Measurements from ENCODE around the gene MCF2. TPM values are rescaled to one million over a fixed set of nuclear protein-coding genes. Genes with fewer than 3 reads are reported as not detected.

Gene MCF2
- polyA plus RNA-seq, 1 of the 3 experiments (the other 2 are of a cell fraction), result 0.05 TPM

DNA sequence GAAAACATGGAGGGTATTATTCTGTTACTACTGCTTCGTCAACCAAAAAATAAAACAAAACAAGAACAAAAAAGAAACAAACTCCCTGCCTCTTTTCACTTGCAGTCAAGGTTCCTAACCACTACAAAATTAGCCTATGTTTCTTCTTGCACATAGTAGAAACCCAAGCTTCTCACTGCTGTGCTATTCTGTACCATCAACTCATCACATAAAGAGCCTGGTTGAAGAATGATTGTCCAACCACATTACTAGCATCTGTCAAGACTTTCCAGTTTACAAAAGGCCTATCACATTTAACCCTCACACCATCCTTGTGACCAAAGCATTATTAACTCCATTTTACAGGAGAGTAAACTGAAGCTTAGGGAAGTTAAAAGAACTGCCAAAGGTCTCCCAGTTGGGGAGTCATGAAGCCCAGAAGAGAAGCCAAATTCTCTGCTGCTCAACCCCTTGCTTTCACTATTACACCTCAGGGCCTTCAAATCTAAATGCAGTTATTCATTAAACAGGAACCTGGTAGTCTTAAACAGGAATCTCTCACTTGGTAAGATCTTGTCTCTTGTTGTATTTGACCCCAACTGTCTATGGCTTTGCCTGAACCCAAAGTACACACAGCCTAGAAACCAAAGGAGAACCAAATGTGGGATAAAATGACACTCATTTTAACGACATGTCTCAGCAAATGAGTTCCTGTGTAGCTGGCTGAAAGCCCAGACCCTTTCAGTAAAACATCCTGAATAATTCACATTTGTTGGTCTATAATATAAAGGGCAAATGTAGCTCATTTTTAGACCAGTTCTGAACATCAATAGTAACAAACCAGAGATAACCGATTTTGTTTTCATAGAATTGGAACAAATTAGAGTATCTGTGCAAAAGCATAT is 168.8 kb downstream of the MCF2 start:
- no peak for TF ChIP-seq MEF2A (IDR thresholded peaks at IDR 0.05; ENCODE audit: borderline replicate concordance, low read depth)
- no peak for TF ChIP-seq TCF12 (IDR thresholded peaks at IDR 0.05)
- TF ChIP-seq FOXM1 (IDR thresholded peaks at IDR 0.05; ENCODE audit: low read depth), result no peak
- no peak for TF ChIP-seq CHD2 (IDR thresholded peaks at IDR 0.05; ENCODE audit: low read length, partially characterized antibody)
- TF ChIP-seq, protein P1, sequence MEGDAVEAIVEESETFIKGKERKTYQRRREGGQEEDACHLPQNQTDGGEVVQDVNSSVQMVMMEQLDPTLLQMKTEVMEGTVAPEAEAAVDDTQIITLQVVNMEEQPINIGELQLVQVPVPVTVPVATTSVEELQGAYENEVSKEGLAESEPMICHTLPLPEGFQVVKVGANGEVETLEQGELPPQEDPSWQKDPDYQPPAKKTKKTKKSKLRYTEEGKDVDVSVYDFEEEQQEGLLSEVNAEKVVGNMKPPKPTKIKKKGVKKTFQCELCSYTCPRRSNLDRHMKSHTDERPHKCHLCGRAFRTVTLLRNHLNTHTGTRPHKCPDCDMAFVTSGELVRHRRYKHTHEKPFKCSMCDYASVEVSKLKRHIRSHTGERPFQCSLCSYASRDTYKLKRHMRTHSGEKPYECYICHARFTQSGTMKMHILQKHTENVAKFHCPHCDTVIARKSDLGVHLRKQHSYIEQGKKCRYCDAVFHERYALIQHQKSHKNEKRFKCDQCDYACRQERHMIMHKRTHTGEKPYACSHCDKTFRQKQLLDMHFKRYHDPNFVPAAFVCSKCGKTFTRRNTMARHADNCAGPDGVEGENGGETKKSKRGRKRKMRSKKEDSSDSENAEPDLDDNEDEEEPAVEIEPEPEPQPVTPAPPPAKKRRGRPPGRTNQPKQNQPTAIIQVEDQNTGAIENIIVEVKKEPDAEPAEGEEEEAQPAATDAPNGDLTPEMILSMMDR (IDR thresholded peaks at IDR 0.05), result no peak
- no peak for TF ChIP-seq TAF1 (IDR thresholded peaks at IDR 0.05; ENCODE audit: borderline replicate concordance, low read depth, low read length)
- TF ChIP-seq PBX3 (IDR thresholded peaks at IDR 0.05), result no peak
- no peak for TF ChIP-seq USF2 (IDR thresholded peaks at IDR 0.05; ENCODE audit: borderline replicate concordance, low read depth, low read length)
- no peak for TF ChIP-seq ELF1 (IDR thresholded peaks at IDR 0.05)
- no peak for TF ChIP-seq GABPA (IDR thresholded peaks at IDR 0.05; ENCODE audit: low read depth)
- TF ChIP-seq FOSL2 (IDR thresholded peaks at IDR 0.05; ENCODE audit: borderline replicate concordance, low read depth), result no peak
- TF ChIP-seq, protein P2, sequence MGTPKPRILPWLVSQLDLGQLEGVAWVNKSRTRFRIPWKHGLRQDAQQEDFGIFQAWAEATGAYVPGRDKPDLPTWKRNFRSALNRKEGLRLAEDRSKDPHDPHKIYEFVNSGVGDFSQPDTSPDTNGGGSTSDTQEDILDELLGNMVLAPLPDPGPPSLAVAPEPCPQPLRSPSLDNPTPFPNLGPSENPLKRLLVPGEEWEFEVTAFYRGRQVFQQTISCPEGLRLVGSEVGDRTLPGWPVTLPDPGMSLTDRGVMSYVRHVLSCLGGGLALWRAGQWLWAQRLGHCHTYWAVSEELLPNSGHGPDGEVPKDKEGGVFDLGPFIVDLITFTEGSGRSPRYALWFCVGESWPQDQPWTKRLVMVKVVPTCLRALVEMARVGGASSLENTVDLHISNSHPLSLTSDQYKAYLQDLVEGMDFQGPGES (IDR thresholded peaks at IDR 0.05; ENCODE audit: low read depth, low read length), result no peak
- TF ChIP-seq, protein P3, sequence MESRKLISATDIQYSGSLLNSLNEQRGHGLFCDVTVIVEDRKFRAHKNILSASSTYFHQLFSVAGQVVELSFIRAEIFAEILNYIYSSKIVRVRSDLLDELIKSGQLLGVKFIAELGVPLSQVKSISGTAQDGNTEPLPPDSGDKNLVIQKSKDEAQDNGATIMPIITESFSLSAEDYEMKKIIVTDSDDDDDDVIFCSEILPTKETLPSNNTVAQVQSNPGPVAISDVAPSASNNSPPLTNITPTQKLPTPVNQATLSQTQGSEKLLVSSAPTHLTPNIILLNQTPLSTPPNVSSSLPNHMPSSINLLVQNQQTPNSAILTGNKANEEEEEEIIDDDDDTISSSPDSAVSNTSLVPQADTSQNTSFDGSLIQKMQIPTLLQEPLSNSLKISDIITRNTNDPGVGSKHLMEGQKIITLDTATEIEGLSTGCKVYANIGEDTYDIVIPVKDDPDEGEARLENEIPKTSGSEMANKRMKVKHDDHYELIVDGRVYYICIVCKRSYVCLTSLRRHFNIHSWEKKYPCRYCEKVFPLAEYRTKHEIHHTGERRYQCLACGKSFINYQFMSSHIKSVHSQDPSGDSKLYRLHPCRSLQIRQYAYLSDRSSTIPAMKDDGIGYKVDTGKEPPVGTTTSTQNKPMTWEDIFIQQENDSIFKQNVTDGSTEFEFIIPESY (IDR thresholded peaks at IDR 0.05; ENCODE audit: borderline replicate concordance, low read depth), result no peak
- no peak for TF ChIP-seq REST (IDR thresholded peaks at IDR 0.05; ENCODE audit: low read depth, low read length)
- no peak for TF ChIP-seq SMC3 (IDR thresholded peaks at IDR 0.05; ENCODE audit: low read depth, low read length)
- no peak for TF ChIP-seq MAX (IDR thresholded peaks at IDR 0.05; ENCODE audit: low read depth)
- no peak for TF ChIP-seq SIN3A (IDR thresholded peaks at IDR 0.05; ENCODE audit: borderline replicate concordance, low read depth, low read length)
- no peak for TF ChIP-seq MXI1 (IDR thresholded peaks at IDR 0.05; ENCODE audit: low read depth, low read length)
- no peak for TF ChIP-seq FOXJ3 (CRISPR knock-in tag; IDR thresholded peaks at IDR 0.05)
- no peaks in the 10 kb centered on the region for H3K9me2 ChIP-seq
- POLR2A ChIA-PET, result no interaction called here
- CTCF ChIA-PET, result no interaction called here
- no peaks in the 10 kb centered on the region for H3K9me3 ChIP-seq
- H3K9ac ChIP-seq, result no peak overlapping the region
- no peaks in the 10 kb centered on the region for H3F3A ChIP-seq (replicated peaks; ENCODE audit: insufficient read depth)
- H2AFZ ChIP-seq (ENCODE audit: low read depth), result no peak overlapping the region
- H3K36me3 ChIP-seq (replicated peaks in 1 of 2; ENCODE audit: control insufficient read depth in 1 of 2, insufficient read depth in 2 of 2, low read length in 1 of 2), result no peaks in the 10 kb centered on the region
- no peak overlapping the region for H3K4me3 ChIP-seq (ENCODE audit: low read depth in 2 of 2, low read length in 1 of 2)
- no peaks in the 10 kb centered on the region; the same call in 1 of the 2 replicates for H3K27me3 ChIP-seq (ENCODE audit: insufficient read depth)
- H3K4me2 ChIP-seq, result no peak overlapping the region
- no peaks in the 10 kb centered on the region for H3K79me2 ChIP-seq (ENCODE audit: insufficient read depth)
- no peaks in the 10 kb centered on the region for H4K20me1 ChIP-seq (ENCODE audit: insufficient read depth)
- no peak for DNase-seq
- H3K4me1 ChIP-seq (ENCODE audit: control insufficient read depth in 1 of 2, insufficient read depth in 2 of 2, low read depth in 1 of 2, low read length in 1 of 2), result no peaks in the 10 kb centered on the region
- WGBS (ENCODE audit: low lambda C conversion rate), result 0% methylated on average over 3 of the region's 3 CpGs
- no peak overlapping the region for H3K27ac ChIP-seq (ENCODE audit: low read depth in 2 of 2, low read length in 1 of 2)
